ENCODE results near the gene ZFC3H1. TPM values are rescaled to one million over a fixed set of nuclear protein-coding genes. Genes with fewer than 3 reads are reported as not detected.

The ZFC3H1 gene
- total and polyA plus RNA-seq, 9 of the 15 experiments (the other 6 are each of a cell fraction or from before 2014, with no cell fraction given): 14.8 to 80.5 (median 22.1) TPM

GRCh38 chr12:71664411-71665089 lies 902 bp upstream of the ZFC3H1 start (continued):
- TF ChIP-seq ID3 (CRISPR knock-in tag; IDR thresholded peaks at IDR 0.05) (no peak), ID3 (tag; IDR thresholded peaks at IDR 0.05) (no peak), ZNF511 (CRISPR knock-in tag; IDR thresholded peaks at IDR 0.05) (peak; percentile 57; the same call in 1 of the 2 replicates), SIN3A (IDR thresholded peaks at IDR 0.05; ENCODE audit: borderline replicate concordance in 2 of 2, control insufficient read depth in 1 of 2, low read depth in 2 of 2, low read length in 2 of 2) (no peak; a peak in 1 of 4 replicates), ARNT (IDR thresholded peaks at IDR 0.05) (0 out of 4 replicates have a peak, but pooled peaks of 1 of the 2 experiments have one; percentile 5), PHTF2 (CRISPR knock-in tag; IDR thresholded peaks at IDR 0.05) (no peak), MAX (CRISPR knock-in tag; IDR thresholded peaks at IDR 0.05) (peak; percentile 27; the same call in 1 of the 2 replicates), ZNF79 (CRISPR knock-in tag; IDR thresholded peaks at IDR 0.05; ENCODE audit: low read depth) (no peak), SMC3 (conservative IDR thresholded peaks at IDR 0.05; ENCODE audit: insufficient read depth, low read depth, low read length) (no peak), GTF3C2 (IDR thresholded peaks at IDR 0.05; ENCODE audit: borderline replicate concordance, extremely low read depth, insufficient read length) (no peak), ZC3H4 (CRISPR knock-in tag; IDR thresholded peaks at IDR 0.05; ENCODE audit: borderline replicate concordance) (0 out of 2 replicates have a peak, but pooled peaks have one; percentile 89), SMARCE1 (IDR thresholded peaks at IDR 0.05) (0 out of 2 replicates have a peak, but pooled peaks have one; percentile 25), ZNF507 (tag; conservative IDR thresholded peaks at IDR 0.05) (no peak), PRDM10 (IDR thresholded peaks at IDR 0.05; ENCODE audit: partially characterized antibody) (no peak), SMARCB1 (IDR thresholded peaks at IDR 0.05; ENCODE audit: insufficient read length, low read depth) (no peak), ZEB2 (IDR thresholded peaks at IDR 0.05) (0 out of 2 replicates have a peak, but pooled peaks have one; percentile 25), PRPF4 (IDR thresholded peaks at IDR 0.05; ENCODE audit: insufficient read depth, low read depth, low read length, poor library complexity, severe bottlenecking) (no peak), CREM (IDR thresholded peaks at IDR 0.05; ENCODE audit: low read depth) (no peak), ZNF707 (CRISPR knock-in tag; conservative IDR thresholded peaks at IDR 0.05) (no peak), JUNB (CRISPR knock-in tag; conservative IDR thresholded peaks at IDR 0.05) (no peak)

Data from K562 (cell line).